A549 treated with Hydrocortisone at 1 μM for 4 hours (cell line): ENCODE measurements around the gene WDR35. TPM values are rescaled to one million over a fixed set of nuclear protein-coding genes. Genes with fewer than 3 reads are reported as not detected.

Experiments used
- total RNA-seq: library from RNA; stranded (reverse); fragments of 200-300 nt; extraction: Qiagen RNA extraction; gene quantifications from 5 replicates; pipeline ENCODE4 v1.2.3, GENCODE V29; 2022

Gene WDR35
- 12.0 to 18.3 TPM (median 14.7 TPM) in 5 replicates for total RNA-seq

DNA sequence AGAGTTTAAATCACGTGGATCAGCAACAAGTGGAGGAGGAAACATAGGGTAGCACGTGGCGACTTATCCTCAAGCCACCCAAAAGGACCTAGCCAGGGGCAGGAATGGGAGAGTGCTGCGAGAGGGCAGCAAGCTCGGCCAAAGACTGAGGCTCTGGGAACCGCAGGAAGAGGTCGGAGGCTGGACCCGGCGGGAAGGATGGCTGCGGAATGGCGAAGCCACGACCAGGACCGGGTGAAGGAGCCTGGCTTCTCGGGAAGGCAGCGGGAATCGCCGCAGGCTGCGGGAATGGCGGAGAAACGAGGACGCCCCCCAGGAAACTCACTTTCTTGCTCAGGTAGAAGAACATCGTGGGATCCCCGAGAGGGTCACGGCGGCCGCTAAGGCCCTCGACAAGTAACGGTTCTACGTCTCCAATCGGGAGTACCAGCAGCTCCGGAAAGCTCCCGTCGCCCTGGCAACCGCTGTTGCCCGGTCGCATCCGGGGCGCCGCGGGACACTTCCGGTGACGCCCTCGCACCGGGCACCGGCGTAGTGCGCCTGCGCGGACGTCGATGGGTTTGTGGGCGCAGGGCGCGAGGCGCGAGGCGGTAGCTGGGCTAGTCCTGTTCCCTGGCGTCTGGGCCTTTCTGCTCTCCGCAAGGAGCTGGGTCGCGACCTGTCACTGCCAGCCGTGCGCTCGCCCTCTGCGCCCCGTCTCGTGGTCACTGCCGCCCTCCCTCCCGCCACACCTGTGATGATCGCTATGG lies at the start of gene WDR35:
TSS of gene WDR35 (minus strand) at position 439 of the 749 bp plus-strand sequence. CDS start at position 349, 90 bp downstream.

DNA sequence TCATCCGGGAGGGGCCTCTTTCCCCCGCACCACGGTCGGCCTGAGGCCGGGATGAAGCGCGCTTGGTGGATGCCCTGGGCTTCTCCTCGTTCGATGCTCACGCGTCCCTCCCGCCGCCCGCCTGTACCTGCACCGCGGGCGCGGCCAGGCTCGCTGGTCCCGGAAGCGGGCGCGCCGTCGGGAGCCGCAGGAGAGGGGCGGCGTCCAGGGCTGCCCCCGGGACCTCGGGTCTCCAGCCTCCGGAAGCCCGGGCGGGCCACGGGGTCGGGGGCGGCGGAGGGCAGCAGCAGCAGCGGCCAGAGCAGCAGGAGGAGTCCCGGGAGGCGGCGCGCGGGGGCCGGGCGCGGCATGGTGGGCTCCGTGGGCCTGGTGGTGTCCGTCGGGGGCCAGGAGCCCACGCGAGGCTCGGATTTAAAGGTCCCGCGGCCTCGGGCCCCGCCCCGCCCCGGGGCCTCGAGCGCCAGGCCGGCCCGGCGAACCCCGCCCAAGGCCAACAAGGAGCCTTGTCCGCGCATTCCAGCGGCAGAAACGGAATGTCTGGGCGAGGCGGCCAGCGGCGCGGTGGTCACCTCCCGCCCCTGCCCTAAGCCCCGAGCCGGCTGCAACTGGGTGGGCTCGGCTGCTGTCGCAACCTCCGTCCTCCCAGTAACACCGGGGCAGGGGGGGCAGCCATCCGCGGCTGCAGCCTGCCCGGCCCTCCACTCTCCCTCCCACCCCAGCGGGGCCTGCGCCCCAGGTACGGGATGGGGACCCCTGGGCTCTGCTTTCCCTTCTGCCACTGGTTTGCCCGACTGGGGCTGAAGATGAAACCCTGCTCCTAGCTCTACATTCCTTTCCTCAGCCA lies 22.6 kb upstream of the WDR35 start, which contains the start of gene MATN3:
TSS of gene MATN3 (minus strand) at position 387 of the 844 bp plus-strand sequence. CDS start at position 350, 37 bp downstream.

DNA sequence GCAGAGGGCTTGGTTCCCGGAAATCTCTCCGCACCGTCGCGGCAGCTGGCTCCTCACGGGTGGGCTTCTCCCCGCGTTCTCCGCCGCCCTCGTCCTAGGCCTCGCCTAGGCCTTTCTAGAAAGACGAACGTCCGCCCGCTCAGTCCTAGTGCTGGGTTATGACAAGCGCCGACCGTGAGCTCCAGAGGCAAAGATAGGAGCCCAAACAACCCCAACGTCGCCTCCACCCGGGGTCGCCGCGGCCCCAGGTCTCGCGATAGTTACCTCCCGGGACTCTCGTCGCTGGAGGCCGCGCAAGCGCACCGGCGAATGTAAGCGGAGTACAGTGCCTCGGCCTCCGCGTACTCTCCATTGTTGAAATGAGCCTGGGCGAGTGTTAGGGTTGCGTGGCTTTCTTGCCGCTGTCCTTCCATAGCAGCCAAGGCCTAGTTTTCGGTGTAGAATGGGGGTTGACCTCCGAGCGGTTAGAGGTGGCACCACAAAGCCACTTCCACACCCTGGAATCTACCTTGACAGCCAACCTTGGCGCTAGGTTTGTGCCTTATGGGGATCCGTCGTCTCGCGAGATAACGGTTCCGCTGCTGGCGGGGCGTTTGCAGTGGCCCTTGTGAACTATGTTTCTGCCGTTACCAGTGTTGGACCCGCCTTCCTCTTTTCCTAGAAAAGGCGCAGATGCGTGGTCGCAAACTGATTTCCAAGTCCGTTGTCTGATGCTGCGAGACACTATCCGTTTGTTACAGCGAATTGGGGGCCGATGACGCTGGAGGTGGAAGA lies 88.3 kb downstream of the WDR35 start, which contains the start of gene TTC32:
TSS of gene TTC32 (minus strand) at position 542 of the 774 bp plus-strand sequence. CDS start at position 413, 129 bp downstream.

Other genes starting within 250 kb of the WDR35 start
- 10.7 to 13.5 TPM (median 12.2 TPM) in 5 replicates for gene TTC32, start 88.1 kb downstream of the WDR35 start, total RNA-seq
- 11.9 to 19.5 TPM (median 17.0 TPM) in 5 replicates for gene MATN3, start 22.6 kb upstream of the WDR35 start, total RNA-seq
- 235 to 303 TPM (median 277 TPM) in 5 replicates for gene LAPTM4A, start 61.5 kb upstream of the WDR35 start, total RNA-seq
- 165 to 194 TPM (median 181 TPM) in 5 replicates for gene SDC1, start 235.0 kb upstream of the WDR35 start, total RNA-seq